HepG2 (cell line): Measurements from ENCODE around the gene YAP1.

Experiments used
- ARID2 ChIP-seq: sonication (generic); formaldehyde crosslinking; IDR thresholded peaks from 2 replicates; pipeline ENCODE4 v1.8.1; 2022; ENCODE audit warnings: mild to moderate bottlenecking, missing genetic modification reagents, borderline replicate concordance
- ARID3A ChIP-seq: IDR thresholded peaks from 2 replicates; pipeline ENCODE4 v1.6.1; 2012; ENCODE audit warnings: low read depth, low read length, improper control_type of control experiment
- CEBPB ChIP-seq: IDR thresholded peaks from 2 replicates; pipeline ENCODE4 v1.6.1; 2011; ENCODE audit warnings: low read depth, low read length, improper control_type of control experiment, borderline replicate concordance
- FOXM1 ChIP-seq: sonication (generic); formaldehyde crosslinking; IDR thresholded peaks from 2 replicates; pipeline ENCODE4 v1.5.0; 2020; ENCODE audit warnings: missing genetic modification reagents
- NFRKB ChIP-seq: fragments of 450-650 bp; IDR thresholded peaks from 2 replicates; pipeline ENCODE4 v1.6.1; 2017
- RAD21 ChIP-seq: fragments of 450-650 bp; formaldehyde crosslinking; IDR thresholded peaks from 2 replicates; pipeline ENCODE4 v1.5.0; 2020; ENCODE audit warnings: mild to moderate bottlenecking

GRCh38 chr11:102154806-102155205 lies 44.6 kb downstream of the YAP1 start:
- TF ChIP-seq ARID2 (CRISPR knock-in tag) (no peak), RAD21 (CRISPR knock-in tag) (no peak), ARID3A (no peak), NFRKB (no peak), CEBPB (no peak), FOXM1 (CRISPR knock-in tag) (no peak)
